ENCODE data around the gene NRG2. TPM values are rescaled to one million over a fixed set of nuclear protein-coding genes. Genes with fewer than 3 reads are reported as not detected.

Gene NRG2
- total RNA-seq, 1 donor from 2014 or later: 0.81 TPM

- H3K27me3 Mint-ChIP-seq (ENCODE audit: unreplicated experiment): peaks cover 5% of the 10 kb centered on the region
- H3K4me3 Mint-ChIP-seq (ENCODE audit: unreplicated experiment): no peak overlapping the region
- no peak for DNase-seq
- H3K36me3 Mint-ChIP-seq (ENCODE audit: unreplicated experiment): no peaks in the 10 kb centered on the region
- no peak for TF ChIP-seq CTCF (IDR thresholded peaks at IDR 0.05; ENCODE audit: partially characterized antibody, unreplicated experiment)
- H3K9me3 Mint-ChIP-seq (ENCODE audit: unreplicated experiment): peaks cover under 1% of the 10 kb centered on the region
- no peaks in the 10 kb centered on the region for H3K4me1 Mint-ChIP-seq (ENCODE audit: low read depth, unreplicated experiment)
- no peak overlapping the region for H3K27ac Mint-ChIP-seq (ENCODE audit: unreplicated experiment)
Measured at GRCh38 chr5:139889410-139889809, 153.7 kb downstream of the NRG2 start.

GRCh38 chr5:139888370-139888769 is 154.7 kb downstream of the NRG2 start:
- Mint-ChIP-seq H3K4me1 (ENCODE audit: low read depth, unreplicated experiment) (peaks cover under 1% of the 10 kb centered on the region), H3K36me3 (ENCODE audit: unreplicated experiment) (no peaks in the 10 kb centered on the region), H3K27ac (ENCODE audit: unreplicated experiment) (no peak overlapping the region), H3K4me3 (ENCODE audit: unreplicated experiment) (no peak overlapping the region), H3K27me3 (ENCODE audit: unreplicated experiment) (peaks cover 12% of the 10 kb centered on the region), H3K9me3 (ENCODE audit: unreplicated experiment) (peaks cover 1% of the 10 kb centered on the region)
- DNase-seq: no peak
- no peak for TF ChIP-seq CTCF (IDR thresholded peaks at IDR 0.05; ENCODE audit: partially characterized antibody, unreplicated experiment)

DNA sequence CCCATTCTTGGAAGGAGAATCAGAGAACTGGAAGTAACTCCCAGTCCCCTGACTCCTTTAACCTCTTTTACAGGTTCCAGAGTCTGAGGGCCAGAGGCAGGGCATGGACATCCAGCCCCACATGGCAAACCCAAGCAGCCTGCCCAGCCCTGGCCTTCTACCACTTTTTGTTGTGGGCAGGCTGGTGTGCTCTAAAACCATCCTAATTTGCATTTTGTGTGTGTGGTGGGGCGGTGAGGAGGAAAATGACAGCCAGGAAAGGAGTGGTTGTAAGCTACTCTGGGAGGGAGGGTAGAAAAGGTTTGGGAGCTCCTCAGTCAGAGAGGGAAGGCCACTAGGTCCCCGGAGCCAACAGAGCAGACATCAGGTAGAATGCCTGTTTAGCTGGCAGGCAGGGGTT is 156.9 kb downstream of the NRG2 start:
- Mint-ChIP-seq H3K4me1 (ENCODE audit: low read depth, unreplicated experiment) (peaks cover 2% of the 10 kb centered on the region), H3K4me3 (ENCODE audit: unreplicated experiment) (no peak overlapping the region), H3K27ac (ENCODE audit: unreplicated experiment) (no peak overlapping the region), H3K27me3 (ENCODE audit: unreplicated experiment) (peaks cover 12% of the 10 kb centered on the region), H3K36me3 (ENCODE audit: unreplicated experiment) (no peaks in the 10 kb centered on the region), H3K9me3 (ENCODE audit: unreplicated experiment) (peaks cover 1% of the 10 kb centered on the region)
- no peak for TF ChIP-seq CTCF (IDR thresholded peaks at IDR 0.05; ENCODE audit: partially characterized antibody, unreplicated experiment)
- DNase-seq: no peak

- H3K36me3 Mint-ChIP-seq (ENCODE audit: unreplicated experiment): no peaks in the 10 kb centered on the region
- peaks cover 1% of the 10 kb centered on the region for H3K9me3 Mint-ChIP-seq (ENCODE audit: unreplicated experiment)
- no peak overlapping the region for H3K4me3 Mint-ChIP-seq (ENCODE audit: unreplicated experiment)
- no peak for DNase-seq
- peaks cover 2% of the 10 kb centered on the region for H3K4me1 Mint-ChIP-seq (ENCODE audit: low read depth, unreplicated experiment)
- H3K27ac Mint-ChIP-seq (ENCODE audit: unreplicated experiment): no peak overlapping the region
- TF ChIP-seq CTCF (IDR thresholded peaks at IDR 0.05; ENCODE audit: partially characterized antibody, unreplicated experiment): no peak
- H3K27me3 Mint-ChIP-seq (ENCODE audit: unreplicated experiment): peaks cover 12% of the 10 kb centered on the region
Measured at GRCh38 chr5:139885857-139886208, 157.3 kb downstream of the NRG2 start.

GRCh38 chr5:139885172-139885856 is 157.8 kb downstream of the NRG2 start:
- no peak for TF ChIP-seq CTCF (IDR thresholded peaks at IDR 0.05; ENCODE audit: partially characterized antibody, unreplicated experiment)
- peaks cover 1% of the 10 kb centered on the region for H3K9me3 Mint-ChIP-seq (ENCODE audit: unreplicated experiment)
- no peak overlapping the region for H3K4me3 Mint-ChIP-seq (ENCODE audit: unreplicated experiment)
- no peaks in the 10 kb centered on the region for H3K36me3 Mint-ChIP-seq (ENCODE audit: unreplicated experiment)
- H3K4me1 Mint-ChIP-seq (ENCODE audit: low read depth, unreplicated experiment): peaks cover 2% of the 10 kb centered on the region
- H3K27ac Mint-ChIP-seq (ENCODE audit: unreplicated experiment): no peak overlapping the region
- no peak for DNase-seq
- H3K27me3 Mint-ChIP-seq (ENCODE audit: unreplicated experiment): peaks cover 12% of the 10 kb centered on the region
